ENCODE measurements around the gene NR3C1. TPM values are rescaled to one million over a fixed set of nuclear protein-coding genes. Genes with fewer than 3 reads are reported as not detected.

NR3C1 gene
- total RNA-seq, 4 donors from 2014 or later: 79.2 to 92.3 (median 89.3) TPM

DNA sequence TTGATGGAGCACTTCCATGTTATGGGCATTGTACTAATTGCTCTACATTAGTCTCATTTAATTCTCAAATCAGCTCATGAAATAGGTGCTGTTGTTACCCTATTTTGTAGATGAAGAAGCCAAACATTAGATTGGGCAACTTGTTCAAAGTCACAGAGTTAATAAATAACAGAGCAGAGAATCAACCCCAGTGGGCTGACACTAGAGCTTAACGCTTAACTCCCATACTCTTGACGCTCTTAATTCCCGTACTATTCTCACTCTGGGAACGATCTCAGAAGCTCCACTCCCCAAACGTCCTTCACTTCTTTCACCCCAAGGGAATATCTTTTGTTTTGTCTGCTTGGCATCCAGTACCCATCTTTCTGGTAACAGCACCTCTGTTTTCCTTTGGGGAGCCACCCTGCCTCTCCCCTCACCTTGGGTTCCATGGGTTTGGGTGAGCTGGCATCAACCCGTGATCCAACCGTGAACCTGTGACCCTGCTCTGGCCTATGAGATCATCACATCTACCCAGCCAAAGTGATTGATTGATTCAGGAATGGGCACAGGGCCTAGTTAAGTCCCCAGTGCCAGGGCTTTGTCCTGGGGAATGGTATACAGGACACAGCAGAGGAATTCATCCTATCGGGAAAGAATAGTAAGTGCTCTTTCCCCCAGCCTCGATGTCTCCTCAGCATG, 169.2 kb downstream of the NR3C1 start:
- TF ChIP-seq POLR2A (IDR thresholded peaks at IDR 0.05; ENCODE audit: low read depth): no peak
- TF ChIP-seq POLR2AphosphoS5 (IDR thresholded peaks at IDR 0.05): no peak
- TF ChIP-seq EP300 (IDR thresholded peaks at IDR 0.05): no peak
- TF ChIP-seq CTCF (IDR thresholded peaks at IDR 0.05): no peak
- no peak for DNase-seq (ENCODE audit: extremely low spot score)
- Histone ChIP-seq H3K4me3 (no peak overlapping the region), H3K36me3 (no peaks in the 10 kb centered on the region), H3K4me1 (peaks cover 6 to 22% (median 18%) of the 10 kb centered on the region in 4 donors), H3K27me3 (no peaks in the 10 kb centered on the region), H3K27ac (replicated peaks in 1 of 4) (no peak overlapping the region), H3K9me3 (no peaks in the 10 kb centered on the region)
- intact Hi-C loops (cut with DNase I): no loop called here
- WGBS: 81% methylated on average over 9 of the region's 9 CpGs

GRCh38 chr5:143233031-143233430, 170.5 kb downstream of the NR3C1 start:
- TF ChIP-seq POLR2A (IDR thresholded peaks at IDR 0.05; ENCODE audit: low read depth) (no peak), EP300 (IDR thresholded peaks at IDR 0.05) (no peak), POLR2AphosphoS5 (IDR thresholded peaks at IDR 0.05) (no peak), CTCF (IDR thresholded peaks at IDR 0.05) (no peak)
- intact Hi-C loops (cut with DNase I): no loop called here
- 50% methylated on average over 2 of the region's 2 CpGs for WGBS
- Histone ChIP-seq H3K36me3 (no peaks in the 10 kb centered on the region), H3K9me3 (no peaks in the 10 kb centered on the region), H3K4me1 (peaks cover 6 to 27% (median 22%) of the 10 kb centered on the region in 4 donors), H3K4me3 (no peak overlapping the region), H3K27me3 (no peaks in the 10 kb centered on the region), H3K27ac (replicated peaks in 1 of 4) (no peak overlapping the region)
- DNase-seq (ENCODE audit: extremely low spot score): no peak

- Histone ChIP-seq H3K4me1 (peaks cover 6 to 35% (median 28%) of the 10 kb centered on the region in 4 donors), H3K4me3 (no peak overlapping the region), H3K36me3 (no peaks in the 10 kb centered on the region), H3K27ac (replicated peaks in 1 of 4) (no peak overlapping the region), H3K27me3 (no peaks in the 10 kb centered on the region), H3K9me3 (no peaks in the 10 kb centered on the region)
- 91% methylated on average over 7 of the region's 7 CpGs for whole genome bisulfite sequencing
- intact Hi-C loops (cut with DNase I): no loop called here
- no peak for DNase-seq (ENCODE audit: extremely low spot score)
- TF ChIP-seq EP300 (IDR thresholded peaks at IDR 0.05): no peak
- TF ChIP-seq POLR2AphosphoS5 (IDR thresholded peaks at IDR 0.05): no peak
- no peak for TF ChIP-seq CTCF (IDR thresholded peaks at IDR 0.05)
- TF ChIP-seq POLR2A (IDR thresholded peaks at IDR 0.05; ENCODE audit: low read depth): no peak
These were observed 171.3 kb downstream of the NR3C1 start for GRCh38 chr5:143231973-143232812.

GRCh38 chr5:143231416-143231815, 172.1 kb downstream of the NR3C1 start:
- Histone ChIP-seq H3K4me1 (peaks cover 6 to 41% (median 35%) of the 10 kb centered on the region in 4 donors), H3K9me3 (no peaks in the 10 kb centered on the region), H3K27ac (replicated peaks in 1 of 4) (no peak overlapping the region), H3K27me3 (no peaks in the 10 kb centered on the region), H3K4me3 (no peak overlapping the region), H3K36me3 (no peaks in the 10 kb centered on the region)
- intact Hi-C loops (cut with DNase I): no loop called here
- TF ChIP-seq CTCF (IDR thresholded peaks at IDR 0.05) (no peak), POLR2AphosphoS5 (IDR thresholded peaks at IDR 0.05) (no peak), EP300 (IDR thresholded peaks at IDR 0.05) (no peak), POLR2A (IDR thresholded peaks at IDR 0.05; ENCODE audit: low read depth) (no peak)
- DNase-seq (ENCODE audit: extremely low spot score): no peak
- 65% methylated on average over 3 of the region's 3 CpGs for WGBS
